ENCODE results near the gene CYLD.

The CYLD gene

DNA sequence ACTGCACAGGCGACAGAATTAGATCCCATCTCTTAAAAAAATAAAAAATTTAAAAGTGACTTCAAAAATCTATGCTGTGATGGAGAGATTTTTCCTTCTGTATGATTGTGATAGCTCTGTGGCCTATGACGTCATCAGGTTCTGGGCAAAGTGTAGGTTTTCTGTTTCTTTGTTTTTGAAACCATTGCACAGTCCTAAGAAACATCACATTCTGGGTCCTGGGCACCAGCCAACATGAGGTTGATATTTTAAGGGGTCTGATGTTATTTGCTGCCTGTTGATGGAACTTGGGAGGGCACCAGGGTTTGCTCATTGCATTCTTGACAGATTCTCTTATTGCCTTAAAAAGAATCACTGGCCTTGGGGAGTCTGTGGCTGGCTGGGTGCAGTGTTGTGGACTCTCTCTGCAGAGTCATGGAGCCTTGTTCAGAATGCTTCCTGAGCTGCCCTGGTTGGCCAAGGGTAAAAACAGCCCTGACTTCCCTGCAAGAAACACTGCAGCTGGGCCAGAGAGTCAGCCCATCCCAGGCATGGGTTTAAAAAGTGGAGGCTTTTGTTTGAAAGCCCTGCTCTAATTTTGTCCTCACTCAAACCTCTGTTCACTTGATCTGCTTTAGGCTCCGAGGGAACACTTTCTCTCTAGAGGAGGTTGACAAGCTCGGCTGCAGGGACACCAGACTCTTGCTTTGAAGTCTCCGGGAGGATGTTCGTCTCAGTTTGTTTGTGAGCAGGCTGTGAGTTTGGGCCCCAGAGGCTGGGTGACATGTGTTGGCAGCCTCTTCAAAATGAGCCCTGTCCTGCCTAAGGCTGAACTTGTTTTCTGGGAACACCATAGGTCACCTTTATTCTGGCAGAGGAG lies 10.5 kb upstream of the CYLD start:
- no peak overlapping the region for H3K4me3 ChIP-seq (replicated peaks in 1 of 2; ENCODE audit: low read depth in 2 of 2, low read length in 2 of 2)
- no peak for TF ChIP-seq CTCF (IDR thresholded peaks at IDR 0.05; ENCODE audit: low read depth, low read length)
- DNase-seq (ENCODE audit: low read depth in 2 of 2), result no peak

- no peak for DNase-seq (ENCODE audit: low read depth in 2 of 2)
- no peak overlapping the region for H3K4me3 ChIP-seq (replicated peaks in 1 of 2; ENCODE audit: low read depth in 2 of 2, low read length in 2 of 2)
- TF ChIP-seq CTCF (IDR thresholded peaks at IDR 0.05; ENCODE audit: low read depth, low read length), result no peak
Observed at GRCh38 chr16:50731989-50732832, 9.7 kb upstream of the CYLD start.

DNA sequence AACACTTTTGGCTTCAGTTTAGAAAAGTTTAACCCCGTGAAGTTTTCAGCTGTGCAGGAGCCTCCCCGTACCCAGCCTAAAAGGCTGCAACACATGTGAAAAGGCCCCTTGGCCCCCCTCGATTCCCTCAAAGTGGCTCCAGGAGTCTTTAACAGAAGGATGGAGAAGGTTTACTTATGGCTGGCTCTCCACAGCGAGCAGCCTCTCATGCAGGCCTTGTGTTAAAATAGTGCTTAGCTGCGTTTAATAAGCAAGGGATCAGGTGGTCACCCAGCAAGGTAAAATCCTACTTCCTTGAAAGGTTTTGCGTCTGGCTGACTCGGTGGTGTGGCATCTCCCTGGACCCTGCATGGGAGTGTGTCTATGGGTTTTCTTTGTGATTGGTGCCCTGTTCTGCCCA lies 8.4 kb upstream of the CYLD start:
- no peak overlapping the region for H3K4me3 ChIP-seq (replicated peaks in 1 of 2; ENCODE audit: low read depth in 2 of 2, low read length in 2 of 2)
- TF ChIP-seq CTCF (IDR thresholded peaks at IDR 0.05; ENCODE audit: low read depth, low read length), result no peak
- no peak for DNase-seq (ENCODE audit: low read depth in 2 of 2)

- no peak overlapping the region for H3K4me3 ChIP-seq (replicated peaks in 1 of 2; ENCODE audit: low read depth in 2 of 2, low read length in 2 of 2)
- DNase-seq (ENCODE audit: low read depth in 2 of 2), result no peak
- TF ChIP-seq CTCF (IDR thresholded peaks at IDR 0.05; ENCODE audit: low read depth, low read length), result no peak
Observed at GRCh38 chr16:50735629-50736122, 6.2 kb upstream of the CYLD start.

GRCh38 chr16:50736448-50736847 lies 5.4 kb upstream of the CYLD start:
- no peak for TF ChIP-seq CTCF (IDR thresholded peaks at IDR 0.05; ENCODE audit: low read depth, low read length)
- no peak for DNase-seq (ENCODE audit: low read depth in 2 of 2)
- no peak overlapping the region for H3K4me3 ChIP-seq (replicated peaks in 1 of 2; ENCODE audit: low read depth in 2 of 2, low read length in 2 of 2)

- no peak for TF ChIP-seq CTCF (IDR thresholded peaks at IDR 0.05; ENCODE audit: low read depth, low read length)
- no peak overlapping the region for H3K4me3 ChIP-seq (replicated peaks in 1 of 2; ENCODE audit: low read depth in 2 of 2, low read length in 2 of 2)
- no peak for DNase-seq (ENCODE audit: low read depth in 2 of 2)
Observed at GRCh38 chr16:50737420-50737959, 4.4 kb upstream of the CYLD start.

All from cardiac fibroblast (primary cell).